Measurements from ENCODE around the gene CACNB2.
"Not testable (repeated sequence)": the region's sequence is repeated elsewhere in the genome, so short reads cannot be mapped to it uniquely, and the experiment has no call there.

Gene CACNB2

DNA sequence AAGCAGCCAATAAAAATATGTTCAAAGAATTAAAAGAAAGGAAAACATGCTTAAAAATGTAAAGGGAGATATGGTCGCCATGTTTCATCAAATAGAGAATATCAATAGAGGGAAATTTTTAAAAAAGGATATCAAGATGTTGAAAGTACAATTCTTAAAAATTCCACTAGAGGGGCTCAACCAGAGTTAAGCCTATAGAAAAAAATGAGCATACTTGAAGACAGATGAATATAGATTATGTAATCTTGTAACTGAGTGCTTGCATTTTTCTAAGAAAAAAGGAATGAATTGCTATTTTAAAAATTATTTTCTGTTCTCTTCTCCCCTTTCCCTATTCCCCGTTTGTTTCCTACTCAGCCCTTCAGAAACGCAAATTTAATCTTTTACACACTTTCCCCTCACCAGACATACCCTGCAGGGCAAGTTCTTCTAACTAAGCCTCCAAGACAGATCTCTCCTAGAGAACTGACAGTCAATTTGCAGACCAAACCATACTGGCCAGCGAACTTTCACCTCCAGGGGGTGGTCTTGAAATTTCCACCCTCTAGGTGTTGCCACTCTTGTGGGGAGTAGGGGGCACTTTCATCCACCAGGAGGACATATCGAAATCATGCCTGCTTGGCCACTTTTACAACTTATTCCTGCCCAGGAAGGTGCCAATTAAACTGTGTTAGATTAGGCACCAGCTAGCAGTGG, 443.5 kb downstream of the CACNB2 start:
- DNase-seq (ENCODE audit: low read depth in 1 of 2, low spot score in 1 of 2) = no peak
- Histone ChIP-seq H3K27me3 (ENCODE audit: insufficient read depth, poor library complexity, severe bottlenecking) (no peaks in the 10 kb centered on the region), H3K4me3 (replicated peaks; ENCODE audit: insufficient read depth, low read length) (no peak overlapping the region), H3K27ac (replicated peaks) (no peak overlapping the region)
- TF ChIP-seq SPI1 (IDR thresholded peaks at IDR 0.05; ENCODE audit: borderline replicate concordance, low read depth) (no peak), GABPA (IDR thresholded peaks at IDR 0.05; ENCODE audit: low read depth) (no peak), POLR2AphosphoS5 (IDR thresholded peaks at IDR 0.05; ENCODE audit: low read depth) (no peak)
- TF ChIP-seq, protein P1, sequence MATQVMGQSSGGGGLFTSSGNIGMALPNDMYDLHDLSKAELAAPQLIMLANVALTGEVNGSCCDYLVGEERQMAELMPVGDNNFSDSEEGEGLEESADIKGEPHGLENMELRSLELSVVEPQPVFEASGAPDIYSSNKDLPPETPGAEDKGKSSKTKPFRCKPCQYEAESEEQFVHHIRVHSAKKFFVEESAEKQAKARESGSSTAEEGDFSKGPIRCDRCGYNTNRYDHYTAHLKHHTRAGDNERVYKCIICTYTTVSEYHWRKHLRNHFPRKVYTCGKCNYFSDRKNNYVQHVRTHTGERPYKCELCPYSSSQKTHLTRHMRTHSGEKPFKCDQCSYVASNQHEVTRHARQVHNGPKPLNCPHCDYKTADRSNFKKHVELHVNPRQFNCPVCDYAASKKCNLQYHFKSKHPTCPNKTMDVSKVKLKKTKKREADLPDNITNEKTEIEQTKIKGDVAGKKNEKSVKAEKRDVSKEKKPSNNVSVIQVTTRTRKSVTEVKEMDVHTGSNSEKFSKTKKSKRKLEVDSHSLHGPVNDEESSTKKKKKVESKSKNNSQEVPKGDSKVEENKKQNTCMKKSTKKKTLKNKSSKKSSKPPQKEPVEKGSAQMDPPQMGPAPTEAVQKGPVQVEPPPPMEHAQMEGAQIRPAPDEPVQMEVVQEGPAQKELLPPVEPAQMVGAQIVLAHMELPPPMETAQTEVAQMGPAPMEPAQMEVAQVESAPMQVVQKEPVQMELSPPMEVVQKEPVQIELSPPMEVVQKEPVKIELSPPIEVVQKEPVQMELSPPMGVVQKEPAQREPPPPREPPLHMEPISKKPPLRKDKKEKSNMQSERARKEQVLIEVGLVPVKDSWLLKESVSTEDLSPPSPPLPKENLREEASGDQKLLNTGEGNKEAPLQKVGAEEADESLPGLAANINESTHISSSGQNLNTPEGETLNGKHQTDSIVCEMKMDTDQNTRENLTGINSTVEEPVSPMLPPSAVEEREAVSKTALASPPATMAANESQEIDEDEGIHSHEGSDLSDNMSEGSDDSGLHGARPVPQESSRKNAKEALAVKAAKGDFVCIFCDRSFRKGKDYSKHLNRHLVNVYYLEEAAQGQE (IDR thresholded peaks at IDR 0.05; ENCODE audit: insufficient replicate concordance, low read depth) = no peak
- TF ChIP-seq, protein P2, sequence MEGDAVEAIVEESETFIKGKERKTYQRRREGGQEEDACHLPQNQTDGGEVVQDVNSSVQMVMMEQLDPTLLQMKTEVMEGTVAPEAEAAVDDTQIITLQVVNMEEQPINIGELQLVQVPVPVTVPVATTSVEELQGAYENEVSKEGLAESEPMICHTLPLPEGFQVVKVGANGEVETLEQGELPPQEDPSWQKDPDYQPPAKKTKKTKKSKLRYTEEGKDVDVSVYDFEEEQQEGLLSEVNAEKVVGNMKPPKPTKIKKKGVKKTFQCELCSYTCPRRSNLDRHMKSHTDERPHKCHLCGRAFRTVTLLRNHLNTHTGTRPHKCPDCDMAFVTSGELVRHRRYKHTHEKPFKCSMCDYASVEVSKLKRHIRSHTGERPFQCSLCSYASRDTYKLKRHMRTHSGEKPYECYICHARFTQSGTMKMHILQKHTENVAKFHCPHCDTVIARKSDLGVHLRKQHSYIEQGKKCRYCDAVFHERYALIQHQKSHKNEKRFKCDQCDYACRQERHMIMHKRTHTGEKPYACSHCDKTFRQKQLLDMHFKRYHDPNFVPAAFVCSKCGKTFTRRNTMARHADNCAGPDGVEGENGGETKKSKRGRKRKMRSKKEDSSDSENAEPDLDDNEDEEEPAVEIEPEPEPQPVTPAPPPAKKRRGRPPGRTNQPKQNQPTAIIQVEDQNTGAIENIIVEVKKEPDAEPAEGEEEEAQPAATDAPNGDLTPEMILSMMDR (IDR thresholded peaks at IDR 0.05; ENCODE audit: insufficient read depth, low read length) = no peak

DNA sequence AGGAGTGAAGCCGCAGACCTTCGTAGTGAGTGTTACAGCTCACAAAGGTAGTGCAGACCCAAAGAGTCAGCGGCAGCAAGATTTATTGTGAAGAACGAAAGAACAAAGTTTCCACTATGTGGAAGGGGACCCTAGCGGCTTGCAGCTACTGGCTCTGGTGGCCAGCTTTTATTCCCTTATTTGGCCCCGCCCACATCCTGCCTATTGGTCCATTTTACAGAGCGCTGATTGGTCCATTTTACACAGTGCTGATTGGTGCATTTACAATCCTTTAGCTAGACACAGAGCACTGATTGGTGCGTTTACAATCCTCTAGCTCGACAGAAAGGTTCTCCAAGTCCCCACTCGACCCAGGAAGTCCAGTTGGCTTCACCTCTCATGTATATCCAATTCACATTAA, 446.4 kb downstream of the CACNB2 start:
- H3K27me3 ChIP-seq (ENCODE audit: insufficient read depth, poor library complexity, severe bottlenecking); H3K4me3 ChIP-seq (replicated peaks; ENCODE audit: insufficient read depth, low read length); DNase-seq (ENCODE audit: low read depth in 1 of 2, low spot score in 1 of 2); H3K27ac ChIP-seq (replicated peaks): not testable (repeated sequence)

DNA sequence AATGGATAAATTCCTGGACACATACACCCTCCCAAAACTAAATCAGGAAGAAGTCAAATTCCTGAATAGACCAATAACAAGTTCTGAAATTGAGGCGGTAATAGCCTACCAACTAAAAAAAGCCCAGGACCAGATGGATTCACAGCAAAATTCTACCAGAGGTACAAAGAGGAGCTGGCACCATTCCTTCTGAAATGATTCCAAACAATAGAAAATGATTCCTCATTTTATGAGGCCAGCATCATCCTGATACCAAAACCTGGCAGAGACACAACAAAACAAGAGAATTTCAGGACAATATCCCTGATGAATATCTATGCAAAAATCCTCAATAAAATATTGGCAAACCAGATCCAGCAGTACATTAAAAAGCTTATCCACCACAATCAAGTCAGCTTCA, 450.9 kb downstream of the CACNB2 start:
- H3K27me3 ChIP-seq (ENCODE audit: insufficient read depth, poor library complexity, severe bottlenecking); H3K27ac ChIP-seq (replicated peaks); H3K4me3 ChIP-seq (replicated peaks; ENCODE audit: insufficient read depth, low read length); DNase-seq (ENCODE audit: low read depth in 1 of 2, low spot score in 1 of 2): not testable (repeated sequence)

All from HL-60 (cell line).